Middle frontal gyrus (tissue), 1 donor: ENCODE data around the gene RAB3GAP2.
"Not testable (repeated sequence)": the region's sequence is repeated elsewhere in the genome, so short reads cannot be mapped to it uniquely, and the experiment has no call there.

Source experiments
- DNase-seq: peaks from one replicate; pipeline ENCODE4 v3.0.0-alpha.2; 2015; ENCODE audit warnings: low spot score; ENCODE audit errors: extremely low spot score

RAB3GAP2 gene

DNA sequence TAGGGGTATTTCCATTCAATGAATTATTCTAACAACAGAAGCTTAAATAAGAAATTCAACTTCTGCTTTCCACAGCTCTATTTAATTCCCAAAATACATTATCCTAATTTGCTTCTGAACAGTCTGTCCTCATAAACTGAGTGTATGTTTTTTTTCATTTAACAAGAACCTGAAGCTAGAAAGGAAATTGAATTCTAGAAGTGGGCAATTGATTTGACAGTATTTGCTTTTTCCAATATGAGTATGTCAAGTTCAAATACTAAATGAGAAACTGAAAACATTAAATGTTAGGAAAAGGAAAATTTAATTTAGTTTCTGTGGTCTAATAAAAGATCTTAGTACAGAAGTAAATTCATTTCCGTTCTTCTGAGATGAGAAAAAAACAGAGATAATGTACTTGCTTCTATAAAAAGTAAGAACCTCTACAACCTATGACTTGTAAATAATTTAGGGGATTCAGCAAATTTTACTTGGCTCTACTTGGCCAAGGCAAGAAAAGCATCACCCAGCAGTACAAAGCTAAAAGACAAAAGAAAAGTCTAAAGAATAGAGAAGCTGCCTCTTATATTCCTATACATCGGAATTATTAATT lies 31.1 kb downstream of the RAB3GAP2 start:
- no peak for DNase-seq

GRCh38 chr1:220239966-220240365 lies 32.3 kb downstream of the RAB3GAP2 start:
- DNase-seq, result no peak

- DNase-seq, result no peak
These were observed 33.0 kb downstream of the RAB3GAP2 start for GRCh38 chr1:220239213-220239612.

DNA sequence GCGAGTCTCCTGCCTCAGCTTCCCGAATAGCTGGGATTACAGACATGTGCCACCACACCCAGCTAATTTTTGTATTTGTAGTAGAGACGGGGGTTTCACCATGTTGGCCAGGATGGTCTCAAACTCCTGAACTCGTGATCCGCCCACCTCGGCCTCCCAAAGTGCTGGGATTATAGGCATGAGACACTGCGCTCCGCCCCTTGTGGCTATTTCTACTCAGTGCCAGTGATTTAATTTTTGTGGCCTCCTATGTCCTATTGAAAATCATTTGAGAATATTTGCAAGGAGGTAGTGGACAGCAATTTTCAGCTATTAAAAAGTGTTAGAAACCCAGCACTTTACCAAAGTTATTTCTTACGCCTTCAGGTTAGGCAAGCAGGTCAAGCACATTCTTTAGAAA lies 36.0 kb downstream of the RAB3GAP2 start:
- DNase-seq, result not testable (repeated sequence)

DNA sequence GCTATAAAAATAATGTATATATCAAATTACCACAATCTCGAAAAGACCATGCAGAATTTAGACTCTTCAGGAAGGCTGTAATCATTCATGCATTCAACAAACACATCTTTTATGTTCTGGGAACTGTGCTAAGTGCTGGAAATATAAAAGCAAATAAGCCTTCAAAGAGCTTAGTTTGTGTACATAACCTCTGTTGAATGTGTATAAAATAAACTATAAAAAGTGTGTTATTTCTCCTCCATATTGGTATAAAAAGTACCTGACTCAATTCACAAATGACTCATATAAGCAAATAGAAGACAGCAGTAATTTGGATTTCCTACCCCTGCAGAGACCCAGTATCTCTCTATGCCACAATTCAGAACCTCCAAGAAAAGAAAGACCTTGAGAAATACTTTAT lies 36.8 kb downstream of the RAB3GAP2 start:
- DNase-seq, result no peak

GRCh38 chr1:220233927-220234326 lies 38.3 kb downstream of the RAB3GAP2 start:
- DNase-seq, result no peak

GRCh38 chr1:220229771-220230170 lies 42.5 kb downstream of the RAB3GAP2 start:
- DNase-seq, result no peak

DNA sequence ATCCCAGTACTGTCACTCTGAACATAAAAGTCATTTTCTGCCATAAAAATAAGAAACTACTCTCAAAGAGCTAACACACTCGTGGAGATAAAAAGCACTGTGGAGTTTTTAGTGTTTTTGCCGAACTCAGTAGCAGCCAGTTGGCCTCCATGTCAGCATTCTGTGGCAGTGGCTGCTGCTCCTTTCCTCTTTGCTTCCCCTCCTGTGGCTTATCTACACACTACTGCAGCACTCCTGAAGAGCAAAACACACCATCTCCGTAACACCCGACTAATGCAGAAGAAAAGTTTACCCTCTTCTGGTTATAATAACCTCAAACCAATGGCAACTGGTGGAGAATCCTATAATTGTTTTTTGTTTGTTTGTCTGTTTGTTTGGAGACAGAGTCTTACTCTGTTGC lies 44.9 kb downstream of the RAB3GAP2 start:
- no peak for DNase-seq

DNA sequence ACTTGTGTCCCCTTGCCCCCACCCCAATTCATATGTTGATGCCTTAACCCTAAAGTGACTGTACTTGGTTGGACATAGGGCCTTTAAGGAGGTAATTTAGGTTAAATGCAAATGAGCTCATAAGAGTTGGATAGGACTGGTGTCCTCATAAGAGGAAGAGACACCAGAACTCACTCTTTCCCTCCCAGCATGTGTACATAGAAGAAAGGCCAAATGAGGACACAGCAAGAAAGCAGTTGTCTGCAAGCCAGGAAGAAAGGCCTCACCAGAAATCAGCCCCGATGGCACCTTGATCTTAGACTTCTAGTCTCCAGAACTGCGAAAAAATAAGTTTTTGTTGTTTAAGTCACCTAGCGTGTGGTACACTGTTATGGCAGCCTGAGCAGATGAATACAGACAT lies 45.5 kb downstream of the RAB3GAP2 start:
- DNase-seq, result no peak

GRCh38 chr1:220225957-220226356 lies 46.3 kb downstream of the RAB3GAP2 start:
- DNase-seq, result no peak

DNA sequence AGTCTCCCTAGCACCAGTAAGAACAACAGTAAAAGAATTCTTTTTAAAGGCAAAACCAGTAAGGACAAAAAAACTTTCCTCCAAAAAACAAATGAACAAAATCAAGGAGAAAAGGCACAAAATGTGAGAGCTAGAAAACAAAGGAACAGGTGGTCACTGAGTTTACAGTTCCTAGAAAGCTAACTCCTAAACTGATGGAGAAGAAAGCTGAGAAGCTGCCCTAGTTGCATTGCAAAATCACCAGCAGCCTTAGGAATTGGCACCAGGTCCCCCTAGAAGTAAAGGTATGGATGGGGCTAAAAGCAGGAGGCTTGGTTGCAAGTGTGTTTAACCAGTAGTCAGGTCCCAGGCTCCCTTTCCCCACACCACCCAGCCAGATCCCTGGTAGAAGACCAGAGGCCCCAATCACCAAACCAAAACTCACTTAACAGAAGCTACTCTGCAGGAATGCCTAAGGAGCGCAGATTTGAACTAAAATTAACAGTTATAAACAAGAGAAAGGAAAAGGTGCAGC lies 47.6 kb downstream of the RAB3GAP2 start:
- no peak for DNase-seq

DNA sequence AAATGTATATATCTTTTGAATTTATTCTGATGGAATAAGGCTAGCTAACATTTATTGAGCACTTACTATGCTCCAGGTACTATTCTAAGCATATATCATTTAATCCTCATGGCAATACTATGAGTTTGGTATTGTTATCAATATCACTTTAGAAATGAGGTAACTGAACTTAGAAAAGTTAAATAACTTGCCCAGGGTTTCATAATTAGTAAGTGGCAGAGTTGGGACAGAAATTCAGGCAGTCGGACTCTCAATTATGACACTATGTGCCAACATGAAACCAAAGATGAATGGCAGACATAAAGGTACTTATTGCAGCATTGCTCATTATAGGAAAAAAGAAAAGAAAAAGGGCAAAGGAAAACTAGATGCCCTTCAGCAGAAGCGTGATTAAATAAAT lies 48.2 kb downstream of the RAB3GAP2 start:
- DNase-seq, result no peak

- no peak for DNase-seq
These were observed 49.3 kb downstream of the RAB3GAP2 start for GRCh38 chr1:220222939-220223338.

- no peak for DNase-seq
These were observed 50.6 kb downstream of the RAB3GAP2 start for GRCh38 chr1:220221670-220222069.

GRCh38 chr1:220221269-220221668 lies 51.0 kb downstream of the RAB3GAP2 start:
- no peak for DNase-seq

DNA sequence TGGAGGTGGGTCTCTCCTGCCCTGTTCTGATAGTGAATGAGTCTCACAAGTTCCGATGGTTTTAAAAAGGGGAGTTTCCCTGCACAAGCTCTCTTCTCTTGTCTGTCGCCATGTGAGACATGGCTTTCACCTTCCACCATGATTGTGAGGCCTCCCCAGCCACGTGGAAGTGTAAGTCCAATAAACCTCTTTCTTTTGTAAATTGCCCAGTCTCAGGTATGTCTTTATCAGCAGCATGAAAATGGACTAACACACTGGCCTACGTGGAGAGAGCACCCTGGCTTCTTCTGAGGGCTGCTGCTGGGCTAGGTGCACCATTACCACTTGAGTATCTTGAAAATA lies 51.6 kb downstream of the RAB3GAP2 start:
- DNase-seq, result not testable (repeated sequence)

DNA sequence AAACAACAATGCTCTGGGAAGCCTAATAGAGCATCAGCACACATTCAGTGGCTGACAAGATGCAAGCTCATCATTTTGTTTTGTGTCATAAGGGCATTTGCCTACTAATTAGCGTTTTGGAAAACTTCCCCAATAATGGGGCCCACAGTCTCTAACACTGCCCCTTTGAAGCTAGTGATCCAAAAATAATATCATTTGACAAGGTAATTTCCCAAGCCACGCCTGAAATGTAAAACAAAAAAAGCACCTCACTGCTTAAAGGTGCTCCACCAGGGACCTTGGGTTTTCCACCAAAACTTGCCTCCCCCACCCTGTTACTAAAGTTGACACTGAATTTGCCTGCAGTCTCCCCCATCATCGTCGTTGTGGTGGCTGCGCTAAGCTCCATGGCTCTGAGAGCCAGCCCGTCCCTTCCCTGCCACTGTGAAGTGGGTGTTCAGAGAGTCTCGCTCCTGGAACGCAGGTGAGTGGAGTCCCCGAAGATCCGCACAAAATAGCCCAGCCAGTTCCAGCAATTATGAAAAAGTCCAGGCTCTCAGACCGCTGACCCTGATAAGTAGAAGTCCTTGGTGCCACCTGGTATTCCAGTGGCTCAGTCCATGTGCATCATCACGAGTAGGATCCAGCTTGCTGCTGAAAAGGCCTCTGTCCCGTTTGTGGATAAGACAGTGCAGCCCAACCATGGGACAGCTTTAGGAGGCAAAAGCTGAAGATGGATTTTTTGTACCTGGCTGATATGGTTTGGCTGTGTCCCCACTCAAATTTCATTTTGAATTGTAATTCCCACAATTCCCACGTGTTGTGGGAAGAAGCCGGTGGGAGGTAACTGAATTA lies 52.2 kb downstream of the RAB3GAP2 start:
- no peak for DNase-seq

DNA sequence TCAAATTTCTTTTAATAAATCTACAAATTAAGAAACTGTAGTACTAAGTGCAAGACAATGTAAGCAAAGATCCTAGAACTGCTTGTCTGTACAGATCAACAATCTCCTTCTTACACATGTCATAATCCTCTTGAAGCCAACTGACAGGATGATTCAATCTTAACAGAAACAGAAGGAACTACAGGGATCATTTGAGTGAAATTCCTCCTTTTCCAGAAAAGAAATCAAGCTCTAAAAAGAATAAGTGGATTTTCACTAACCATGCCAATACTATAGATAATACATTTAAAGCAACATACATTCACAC lies 53.2 kb downstream of the RAB3GAP2 start:
- no peak for DNase-seq

DNA sequence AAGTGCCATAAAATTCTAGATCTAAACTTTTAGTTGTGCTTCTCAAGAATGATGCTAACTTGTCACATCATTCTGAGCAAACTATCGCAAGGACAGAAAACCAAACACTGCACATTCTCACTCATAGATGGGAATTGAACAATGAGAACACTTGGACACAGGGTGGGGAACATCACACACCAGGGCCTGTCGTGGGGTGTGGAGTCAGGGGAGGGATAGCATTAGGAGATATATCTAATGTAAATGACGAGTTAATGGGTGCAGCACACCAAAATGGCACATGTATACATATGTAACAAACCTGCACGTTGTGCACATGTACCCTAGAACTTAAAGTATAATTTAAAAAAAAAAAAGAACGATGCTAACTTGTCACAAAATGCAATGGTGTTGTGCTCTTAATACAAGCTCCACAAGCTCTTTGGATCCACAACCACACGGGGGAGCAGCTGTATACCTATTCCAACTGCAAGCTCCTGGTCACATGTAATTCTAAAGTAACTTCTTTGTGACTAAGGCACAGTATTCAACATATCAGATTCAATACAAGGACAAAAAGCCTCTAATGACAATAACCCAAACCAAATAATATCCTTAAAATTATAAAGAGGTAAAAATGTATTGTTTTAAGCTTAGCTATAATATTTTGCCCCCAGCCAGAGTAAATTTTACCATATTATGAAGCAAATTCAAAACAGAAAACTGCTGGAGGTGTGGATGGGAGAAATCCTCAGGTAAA lies 53.7 kb downstream of the RAB3GAP2 start:
- not testable (repeated sequence) for DNase-seq

DNA sequence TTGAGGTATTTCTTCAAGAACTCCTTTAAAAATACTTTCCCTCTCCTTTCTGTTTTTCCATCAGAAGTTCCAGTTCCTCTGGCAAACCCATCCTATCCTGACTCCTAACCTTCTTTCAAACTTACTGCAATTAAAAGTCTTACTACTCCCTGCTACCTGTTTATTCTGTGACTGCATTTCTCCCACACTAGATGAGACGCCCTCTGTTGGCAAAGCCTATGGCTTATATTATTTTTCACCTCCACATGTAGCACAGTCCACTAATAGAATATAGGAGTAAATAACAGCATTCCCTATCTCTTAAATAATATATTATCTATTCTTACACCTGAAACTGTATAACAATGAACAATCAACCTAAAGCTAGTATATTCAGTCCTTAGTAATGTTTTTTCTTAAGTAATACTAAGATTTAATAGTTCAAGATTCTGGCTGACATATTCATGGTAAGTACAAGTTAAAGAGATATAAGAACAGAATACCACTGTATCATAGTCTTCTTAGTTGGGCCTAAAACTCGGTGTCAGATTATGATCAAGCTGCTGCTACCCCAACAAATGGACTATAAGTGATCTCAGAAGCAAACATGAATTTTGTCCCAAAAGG lies 54.8 kb downstream of the RAB3GAP2 start:
- DNase-seq, result no peak

DNA sequence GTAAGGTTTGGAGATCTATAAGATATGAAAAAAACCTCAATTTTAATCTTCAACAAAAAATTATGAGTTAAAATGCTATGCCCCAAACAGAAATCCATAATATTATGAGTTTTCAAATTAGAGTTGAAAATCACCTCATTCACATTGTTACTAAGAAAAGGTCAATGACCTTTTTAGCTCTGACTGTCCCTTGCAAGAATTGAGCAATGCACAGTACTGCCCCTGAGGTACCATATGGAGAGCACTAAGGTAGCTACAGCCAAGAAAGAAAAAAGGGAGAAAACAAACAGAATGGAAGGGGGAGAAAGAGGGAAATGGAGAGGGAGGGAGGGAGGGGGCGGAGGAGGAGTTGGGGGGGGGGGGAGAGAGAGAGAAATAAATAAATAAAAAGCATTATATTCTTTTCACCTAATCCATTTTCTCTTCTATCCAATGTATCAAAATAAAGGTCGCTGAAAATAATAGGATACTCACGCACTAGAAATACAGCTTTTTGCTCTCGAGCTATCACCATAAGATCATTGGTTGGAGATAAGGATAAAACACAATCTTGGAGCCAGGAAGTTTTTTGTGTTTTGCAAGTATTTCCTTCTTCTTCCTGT lies 58.8 kb downstream of the RAB3GAP2 start:
- no peak for DNase-seq

DNA sequence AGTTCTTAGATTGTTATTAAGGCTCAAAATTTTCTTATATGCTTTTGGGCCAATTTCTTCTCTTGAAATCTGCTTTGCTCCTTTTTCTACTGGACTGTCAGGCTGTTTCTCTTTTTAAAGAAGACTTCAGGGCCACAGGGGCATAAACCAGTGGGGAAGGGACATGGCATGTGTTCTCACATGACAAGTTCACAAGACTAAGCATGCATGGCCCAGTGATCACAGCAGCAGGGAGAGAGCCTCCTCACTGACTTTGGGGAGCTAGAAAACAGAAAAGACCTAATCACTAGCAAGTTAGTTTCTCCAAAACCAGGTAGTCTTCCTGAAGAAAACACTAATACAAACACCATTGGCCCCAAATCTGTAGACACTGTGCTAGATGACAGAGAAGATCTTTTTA lies 64.8 kb downstream of the RAB3GAP2 start:
- DNase-seq, result no peak
